WTC11 (cell line): ENCODE results near the gene RASGRF1. TPM values are rescaled to one million over a fixed set of nuclear protein-coding genes. Genes with fewer than 3 reads are reported as not detected.

Source experiments
- ATAC-seq: fragments of 200-7000 bp; cut with Tn5 transposase; 2 replicates; pipeline ENCODE4 v1.10.0; 2021; ENCODE audit warnings: mild to moderate bottlenecking, moderate library complexity
- CTCF ChIA-PET: fragments of 300-600 bp; sonication (Branson Sonifier 250); formaldehyde crosslinking; loops from one replicate; lab custom pipeline; 2021; ENCODE audit warnings: antibody characterized with exemption; lab: Charles Lee
- POLR2A ChIA-PET: fragments of 350-600 bp; sonication (Branson Sonifier 250); formaldehyde crosslinking; loops from one replicate; lab custom pipeline; 2021; ENCODE audit warnings: antibody characterized with exemption; lab: Charles Lee
- DNase-seq: peaks from one replicate; pipeline ENCODE4 v3.0.0; 2021; ENCODE audit warnings: low spot score
- H3K27ac Mint-ChIP-seq: 2 replicates; pipeline ENCODE4 v1.8.0; 2021; ENCODE audit warnings: mixed read lengths
- H3K27me3 Mint-ChIP-seq: 2 replicates; pipeline ENCODE4 v1.8.0; 2021; ENCODE audit warnings: low read depth, mild to moderate bottlenecking, moderate library complexity, mixed read lengths
- H3K36me3 Mint-ChIP-seq: 2 replicates; pipeline ENCODE4 v1.8.0; 2021; ENCODE audit warnings: mixed read lengths
- H3K4me1 Mint-ChIP-seq: 2 replicates; pipeline ENCODE4 v1.8.0; 2022; ENCODE audit warnings: mixed read lengths
- H3K4me3 Mint-ChIP-seq: 2 replicates; pipeline ENCODE4 v1.8.0; 2021; ENCODE audit warnings: mild to moderate bottlenecking, moderate library complexity, mixed read lengths
- H3K9me3 Mint-ChIP-seq: 2 replicates; pipeline ENCODE4 v1.8.0; 2021; ENCODE audit warnings: mixed read lengths
- ATF3 ChIP-seq: sonication (generic); formaldehyde crosslinking; conservative IDR thresholded peaks from 2 replicates; pipeline ENCODE4 v1.8.1; 2022; ENCODE audit warnings: mild to moderate bottlenecking, missing genetic modification reagents
- CREB1 ChIP-seq: sonication (generic); formaldehyde crosslinking; IDR thresholded peaks from 2 replicates; pipeline ENCODE4 v1.8.0; 2023; ENCODE audit warnings: mild to moderate bottlenecking, missing genetic modification reagents
- FOXJ3 ChIP-seq: sonication (generic); formaldehyde crosslinking; IDR thresholded peaks from 2 replicates; pipeline ENCODE4 v1.9.0; 2021; ENCODE audit warnings: missing genetic modification reagents, mild to moderate bottlenecking, borderline replicate concordance
- FOXP1 ChIP-seq: sonication (generic); formaldehyde crosslinking; IDR thresholded peaks from 2 replicates; pipeline ENCODE4 v1.8.0; 2022; ENCODE audit warnings: missing genetic modification reagents, mild to moderate bottlenecking, moderate library complexity, borderline replicate concordance
- GRHL2 ChIP-seq: fragments of 250-450 bp; sonication (Bioruptor Pico); IDR thresholded peaks from 2 replicates; pipeline ENCODE4 v1.8.0; 2022; ENCODE audit warnings: mild to moderate bottlenecking, moderate library complexity; ENCODE audit not compliant: insufficient replicate concordance, severe bottlenecking
- JAZF1 ChIP-seq: fragments of 250-450 bp; sonication (Bioruptor Pico); IDR thresholded peaks from 2 replicates; pipeline ENCODE4 v1.9.0; 2021; ENCODE audit warnings: moderate library complexity, mild to moderate bottlenecking, inconsistent platforms
- RORB ChIP-seq: fragments of 250-450 bp; sonication (Bioruptor Pico); IDR thresholded peaks from 2 replicates; pipeline ENCODE4 v1.9.0; 2021; ENCODE audit warnings: mild to moderate bottlenecking
- SMAD4 ChIP-seq: sonication (generic); formaldehyde crosslinking; IDR thresholded peaks from 2 replicates; pipeline ENCODE4 v1.8.0; 2022; ENCODE audit warnings: mild to moderate bottlenecking, missing genetic modification reagents
- SP1 ChIP-seq: sonication (generic); formaldehyde crosslinking; conservative IDR thresholded peaks from 2 replicates; pipeline ENCODE4 v1.8.1; 2022; ENCODE audit warnings: missing genetic modification reagents
- TEAD1 ChIP-seq: sonication (generic); formaldehyde crosslinking; IDR thresholded peaks from 2 replicates; pipeline ENCODE4 v1.8.0; 2022; ENCODE audit warnings: mild to moderate bottlenecking, missing genetic modification reagents
- ZBTB21 ChIP-seq: sonication (generic); formaldehyde crosslinking; IDR thresholded peaks from 2 replicates; pipeline ENCODE4 v1.8.1; 2023; ENCODE audit warnings: mild to moderate bottlenecking, missing genetic modification reagents, borderline replicate concordance
- ZBTB43 ChIP-seq: sonication (generic); formaldehyde crosslinking; IDR thresholded peaks from 2 replicates; pipeline ENCODE4 v1.8.1; 2023; ENCODE audit warnings: mild to moderate bottlenecking, missing genetic modification reagents
- ZNF263 ChIP-seq: sonication (generic); formaldehyde crosslinking; IDR thresholded peaks from 2 replicates; pipeline ENCODE4 v1.8.1; 2022; ENCODE audit warnings: low read depth, mild to moderate bottlenecking, moderate library complexity, missing genetic modification reagents
- ZNF423 ChIP-seq: fragments of 250-450 bp; sonication (Bioruptor Pico); IDR thresholded peaks from 2 replicates; pipeline ENCODE4 v2.1.2; 2022; ENCODE audit warnings: mild to moderate bottlenecking, moderate library complexity
- total RNA-seq: library from RNA; stranded (reverse); gene quantifications from 3 replicates; pipeline ENCODE4 v1.2.3, GENCODE V29; 2021
- TF ChIP-seq, protein P1 (sequence below): sonication (generic); formaldehyde crosslinking; IDR thresholded peaks from 2 replicates; pipeline ENCODE4 v1.8.0; 2022; ENCODE audit warnings: mild to moderate bottlenecking, missing genetic modification reagents
- TF ChIP-seq, protein P2 (sequence below): sonication (generic); formaldehyde crosslinking; IDR thresholded peaks from 2 replicates; pipeline ENCODE4 v1.8.0; 2022; ENCODE audit warnings: missing genetic modification reagents
- TF ChIP-seq, protein P3 (sequence below): sonication (generic); formaldehyde crosslinking; IDR thresholded peaks from 2 replicates; pipeline ENCODE4 v1.8.1; 2022; ENCODE audit warnings: mild to moderate bottlenecking, moderate library complexity, missing genetic modification reagents
- TF ChIP-seq, protein P4 (sequence below): fragments of 200-600 bp; IDR thresholded peaks from 2 replicates; pipeline ENCODE4 v1.8.0; 2022; ENCODE audit warnings: antibody characterized with exemption
- TF ChIP-seq, protein P5 (sequence below): sonication (generic); formaldehyde crosslinking; IDR thresholded peaks from 2 replicates; pipeline ENCODE4 v1.8.0; 2022; ENCODE audit warnings: mild to moderate bottlenecking, missing genetic modification reagents
- TF ChIP-seq, protein P6 (sequence below): sonication (generic); formaldehyde crosslinking; IDR thresholded peaks from 2 replicates; pipeline ENCODE4 v1.8.1; 2023; ENCODE audit warnings: mild to moderate bottlenecking, missing genetic modification reagents, moderate library complexity

Gene RASGRF1
- total RNA-seq, 1 experiment from 2014 or later, result 0.85 TPM

- ChIA-PET POLR2A (no interaction called here), CTCF (interaction anchor here (0.9 kb wide), 2 partner anchors 22 to 72 kb away, joined by 3 read pairs; no protein-coding TSS in a partner anchor)
- TF ChIP-seq ATF3 (CRISPR knock-in tag) (no peak), GRHL2 (no peak), TEAD1 (no peak), SMAD4 (no peak), RORB (no peak), ZBTB21 (CRISPR knock-in tag) (no peak), CREB1 (CRISPR knock-in tag) (no peak), FOXJ3 (CRISPR knock-in tag) (no peak), JAZF1 (CRISPR knock-in tag) (no peak), ZNF423 (CRISPR knock-in tag) (no peak), ZNF263 (CRISPR knock-in tag) (no peak), ZBTB43 (no peak)
- TF ChIP-seq, protein P1, sequence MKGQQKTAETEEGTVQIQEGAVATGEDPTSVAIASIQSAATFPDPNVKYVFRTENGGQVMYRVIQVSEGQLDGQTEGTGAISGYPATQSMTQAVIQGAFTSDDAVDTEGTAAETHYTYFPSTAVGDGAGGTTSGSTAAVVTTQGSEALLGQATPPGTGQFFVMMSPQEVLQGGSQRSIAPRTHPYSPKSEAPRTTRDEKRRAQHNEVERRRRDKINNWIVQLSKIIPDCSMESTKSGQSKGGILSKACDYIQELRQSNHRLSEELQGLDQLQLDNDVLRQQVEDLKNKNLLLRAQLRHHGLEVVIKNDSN (CRISPR knock-in tag), result no peak
- TF ChIP-seq, protein P2, sequence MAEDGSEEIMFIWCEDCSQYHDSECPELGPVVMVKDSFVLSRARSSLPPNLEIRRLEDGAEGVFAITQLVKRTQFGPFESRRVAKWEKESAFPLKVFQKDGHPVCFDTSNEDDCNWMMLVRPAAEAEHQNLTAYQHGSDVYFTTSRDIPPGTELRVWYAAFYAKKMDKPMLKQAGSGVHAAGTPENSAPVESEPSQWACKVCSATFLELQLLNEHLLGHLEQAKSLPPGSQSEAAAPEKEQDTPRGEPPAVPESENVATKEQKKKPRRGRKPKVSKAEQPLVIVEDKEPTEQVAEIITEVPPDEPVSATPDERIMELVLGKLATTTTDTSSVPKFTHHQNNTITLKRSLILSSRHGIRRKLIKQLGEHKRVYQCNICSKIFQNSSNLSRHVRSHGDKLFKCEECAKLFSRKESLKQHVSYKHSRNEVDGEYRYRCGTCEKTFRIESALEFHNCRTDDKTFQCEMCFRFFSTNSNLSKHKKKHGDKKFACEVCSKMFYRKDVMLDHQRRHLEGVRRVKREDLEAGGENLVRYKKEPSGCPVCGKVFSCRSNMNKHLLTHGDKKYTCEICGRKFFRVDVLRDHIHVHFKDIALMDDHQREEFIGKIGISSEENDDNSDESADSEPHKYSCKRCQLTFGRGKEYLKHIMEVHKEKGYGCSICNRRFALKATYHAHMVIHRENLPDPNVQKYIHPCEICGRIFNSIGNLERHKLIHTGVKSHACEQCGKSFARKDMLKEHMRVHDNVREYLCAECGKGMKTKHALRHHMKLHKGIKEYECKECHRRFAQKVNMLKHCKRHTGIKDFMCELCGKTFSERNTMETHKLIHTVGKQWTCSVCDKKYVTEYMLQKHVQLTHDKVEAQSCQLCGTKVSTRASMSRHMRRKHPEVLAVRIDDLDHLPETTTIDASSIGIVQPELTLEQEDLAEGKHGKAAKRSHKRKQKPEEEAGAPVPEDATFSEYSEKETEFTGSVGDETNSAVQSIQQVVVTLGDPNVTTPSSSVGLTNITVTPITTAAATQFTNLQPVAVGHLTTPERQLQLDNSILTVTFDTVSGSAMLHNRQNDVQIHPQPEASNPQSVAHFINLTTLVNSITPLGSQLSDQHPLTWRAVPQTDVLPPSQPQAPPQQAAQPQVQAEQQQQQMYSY (CRISPR knock-in tag), result no peak
- TF ChIP-seq, protein P3, sequence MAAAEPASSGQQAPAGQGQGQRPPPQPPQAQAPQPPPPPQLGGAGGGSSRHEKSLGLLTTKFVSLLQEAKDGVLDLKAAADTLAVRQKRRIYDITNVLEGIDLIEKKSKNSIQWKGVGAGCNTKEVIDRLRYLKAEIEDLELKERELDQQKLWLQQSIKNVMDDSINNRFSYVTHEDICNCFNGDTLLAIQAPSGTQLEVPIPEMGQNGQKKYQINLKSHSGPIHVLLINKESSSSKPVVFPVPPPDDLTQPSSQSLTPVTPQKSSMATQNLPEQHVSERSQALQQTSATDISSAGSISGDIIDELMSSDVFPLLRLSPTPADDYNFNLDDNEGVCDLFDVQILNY (CRISPR knock-in tag), result no peak
- TF ChIP-seq, protein P4, sequence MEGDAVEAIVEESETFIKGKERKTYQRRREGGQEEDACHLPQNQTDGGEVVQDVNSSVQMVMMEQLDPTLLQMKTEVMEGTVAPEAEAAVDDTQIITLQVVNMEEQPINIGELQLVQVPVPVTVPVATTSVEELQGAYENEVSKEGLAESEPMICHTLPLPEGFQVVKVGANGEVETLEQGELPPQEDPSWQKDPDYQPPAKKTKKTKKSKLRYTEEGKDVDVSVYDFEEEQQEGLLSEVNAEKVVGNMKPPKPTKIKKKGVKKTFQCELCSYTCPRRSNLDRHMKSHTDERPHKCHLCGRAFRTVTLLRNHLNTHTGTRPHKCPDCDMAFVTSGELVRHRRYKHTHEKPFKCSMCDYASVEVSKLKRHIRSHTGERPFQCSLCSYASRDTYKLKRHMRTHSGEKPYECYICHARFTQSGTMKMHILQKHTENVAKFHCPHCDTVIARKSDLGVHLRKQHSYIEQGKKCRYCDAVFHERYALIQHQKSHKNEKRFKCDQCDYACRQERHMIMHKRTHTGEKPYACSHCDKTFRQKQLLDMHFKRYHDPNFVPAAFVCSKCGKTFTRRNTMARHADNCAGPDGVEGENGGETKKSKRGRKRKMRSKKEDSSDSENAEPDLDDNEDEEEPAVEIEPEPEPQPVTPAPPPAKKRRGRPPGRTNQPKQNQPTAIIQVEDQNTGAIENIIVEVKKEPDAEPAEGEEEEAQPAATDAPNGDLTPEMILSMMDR, result no peak
- TF ChIP-seq, protein P5, sequence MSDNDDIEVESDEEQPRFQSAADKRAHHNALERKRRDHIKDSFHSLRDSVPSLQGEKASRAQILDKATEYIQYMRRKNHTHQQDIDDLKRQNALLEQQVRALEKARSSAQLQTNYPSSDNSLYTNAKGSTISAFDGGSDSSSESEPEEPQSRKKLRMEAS (CRISPR knock-in tag), result no peak
- no peak overlapping the region for H3K27ac Mint-ChIP-seq
- DNase-seq (no peak), ATAC-seq (no peak)
- H3K27me3 Mint-ChIP-seq, result peaks cover 44% of the 10 kb centered on the region
- no peaks in the 10 kb centered on the region for H3K9me3 Mint-ChIP-seq
- no peaks in the 10 kb centered on the region for H3K36me3 Mint-ChIP-seq
- H3K4me1 Mint-ChIP-seq, result no peaks in the 10 kb centered on the region
- H3K4me3 Mint-ChIP-seq, result no peak overlapping the region
Observed at GRCh38 chr15:79051029-79051428, 39.6 kb downstream of the RASGRF1 start.

- POLR2A ChIA-PET, result no interaction called here
- DNase-seq (no peak), ATAC-seq (no peak)
- Mint-ChIP-seq H3K4me1 (no peaks in the 10 kb centered on the region), H3K36me3 (no peaks in the 10 kb centered on the region), H3K27ac (no peak overlapping the region), H3K27me3 (peaks cover 41% of the 10 kb centered on the region), H3K4me3 (no peak overlapping the region), H3K9me3 (no peaks in the 10 kb centered on the region)
- CTCF ChIA-PET, result interaction anchor here (0.9 kb wide), 2 partner anchors 22 to 71 kb away, joined by 3 read pairs; no protein-coding TSS in a partner anchor
- TF ChIP-seq FOXP1 (CRISPR knock-in tag) (no peak), SMAD4 (no peak), SP1 (CRISPR knock-in tag) (no peak), ZBTB43 (no peak)
- TF ChIP-seq, protein P6, sequence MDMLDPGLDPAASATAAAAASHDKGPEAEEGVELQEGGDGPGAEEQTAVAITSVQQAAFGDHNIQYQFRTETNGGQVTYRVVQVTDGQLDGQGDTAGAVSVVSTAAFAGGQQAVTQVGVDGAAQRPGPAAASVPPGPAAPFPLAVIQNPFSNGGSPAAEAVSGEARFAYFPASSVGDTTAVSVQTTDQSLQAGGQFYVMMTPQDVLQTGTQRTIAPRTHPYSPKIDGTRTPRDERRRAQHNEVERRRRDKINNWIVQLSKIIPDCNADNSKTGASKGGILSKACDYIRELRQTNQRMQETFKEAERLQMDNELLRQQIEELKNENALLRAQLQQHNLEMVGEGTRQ (CRISPR knock-in tag), result no peak
Observed at GRCh38 chr15:79050341-79050740, 40.2 kb downstream of the RASGRF1 start.
